Sigmoid colon (tissue), 7 donors: ENCODE measurements around the gene ATF6. TPM values are rescaled to one million over a fixed set of nuclear protein-coding genes. Genes with fewer than 3 reads are reported as not detected.

Source experiments
- DNase-seq: peaks from one replicate; pipeline ENCODE4 v3.0.0-alpha.2; 2019
- H3K27ac ChIP-seq, 4 donors: fragments of 200-600 bp; sonication (generic); one replicate each; pipeline ENCODE4 v1.5.1; 2016 to 2019; ENCODE audit warnings: mild to moderate bottlenecking in 1 of 4
- H3K27me3 ChIP-seq, 3 donors: fragments of 200-600 bp; sonication (generic); one replicate each; pipeline ENCODE4 v1.5.1; 2019; ENCODE audit warnings: mild to moderate bottlenecking in 1 of 3
- H3K36me3 ChIP-seq, 4 donors: fragments of 200-600 bp; sonication (generic); one replicate each; pipeline ENCODE4 v1.5.1; 2016 to 2019
- H3K4me1 ChIP-seq, 4 donors: fragments of 200-600 bp; sonication (generic); one replicate each; pipeline ENCODE4 v1.5.1; 2017 to 2019
- H3K4me3 ChIP-seq, 4 donors: fragments of 200-600 bp; sonication (generic); one replicate each; pipeline ENCODE4 v1.5.1; 2017 to 2019; ENCODE audit warnings: mild to moderate bottlenecking in 2 of 4, moderate library complexity in 1 of 4
- H3K9me3 ChIP-seq, 4 donors: fragments of 200-600 bp in 3 of 4; sonication (generic) in 3 of 4; one replicate each; pipeline versions ENCODE4 v1.5.1 to v1.6.1; 2013 to 2019
- CTCF ChIP-seq, 4 experiments: fragments of 450-650 bp in 3 of 4; fragments of 200-600 bp in 1 of 4; IDR thresholded peaks; one replicate each; pipeline ENCODE4 v1.5.1; 2016 to 2019; ENCODE audit warnings: antibody characterized with exemption in 4 of 4, mild to moderate bottlenecking in 3 of 4, moderate library complexity in 2 of 4
- EP300 ChIP-seq, 4 donors: sonication (generic); formaldehyde crosslinking; IDR thresholded peaks; one replicate each; pipeline ENCODE4 v1.6.1; 2017; ENCODE audit warnings: antibody characterized with exemption in 4 of 4
- POLR2A ChIP-seq, 2 donors: fragments of 450-650 bp; IDR thresholded peaks; one replicate each; pipeline ENCODE4 v1.6.1; 2016; ENCODE audit warnings: antibody characterized with exemption in 2 of 2, mild to moderate bottlenecking in 2 of 2, moderate library complexity in 2 of 2
- POLR2AphosphoS5 ChIP-seq, 4 donors: sonication (generic); formaldehyde crosslinking; IDR thresholded peaks; one replicate each; pipeline ENCODE4 v1.6.1; 2017; ENCODE audit warnings: antibody characterized with exemption in 4 of 4
- WGBS, 2 donors: extraction: QIAGEN DNeasy Blood & Tissue Kit; methylation state at CpG; one replicate each; pipeline ENCODE4 v1.1.7; 2013; 5-methylcytosine and 5-hydroxymethylcytosine counted together
- intact Hi-C: fragments of 100-400 bp; cut with DNase I; formaldehyde crosslinking; loops from one replicate; pipeline ENCODE4 v1.15.1; 2023
- polyA plus RNA-seq, 3 donors: library from polyadenylated mRNA; stranded (reverse); fragments of 200-250 nt; gene quantifications; one replicate each; pipeline ENCODE4 v1.2.3, GENCODE V29; 2013
- total RNA-seq, 4 donors: library from RNA; depleted of rRNA; stranded (reverse); fragments of >200 nt; gene quantifications; one replicate each; pipeline ENCODE4 v1.1.0, GENCODE V29; 2016
- donor health status: healthy with polysubstance abuse.
- donor health status: Bipolar disorder and iron deficiency.
- donor health status: healthy.

Gene ATF6
- total and polyA plus RNA-seq, 7 donors: 2.3 to 28.1 (median 26.3) TPM

GRCh38 chr1:161935264-161935663, 169.1 kb downstream of the ATF6 start:
- no peak for TF ChIP-seq CTCF (IDR thresholded peaks at IDR 0.05)
- WGBS, 2 donors: 95 to 100% methylated on average over 1 of the region's 1 CpG

DNA sequence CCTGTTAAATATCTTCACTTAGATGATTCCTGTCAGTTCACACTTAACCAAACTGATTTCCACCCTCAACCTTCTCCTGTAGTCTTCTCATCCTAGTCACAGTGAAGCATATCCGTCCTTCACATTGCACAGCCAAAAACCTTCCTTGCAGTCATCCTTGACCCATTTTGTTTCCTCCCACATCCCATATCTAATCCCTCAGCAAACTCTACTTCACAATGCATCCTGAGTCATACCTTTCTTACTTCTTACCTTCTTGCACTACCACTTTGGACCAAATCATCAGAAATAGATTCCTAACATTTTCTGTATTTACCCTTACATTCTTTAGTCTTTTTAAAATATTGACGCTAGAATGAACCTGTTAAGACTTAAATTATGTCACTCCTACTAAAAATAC, 170.7 kb downstream of the ATF6 start:
- Histone ChIP-seq H3K27me3 (no peaks in the 10 kb centered on the region), H3K4me1 (no peaks in the 10 kb centered on the region)
- 94 to 96% methylated on average over 2 of the region's 2 CpGs for WGBS, 2 donors

More at GRCh38 chr1:161935264-161935663, 169.1 kb downstream of the ATF6 start:
- intact Hi-C loops: no loop called here
- H3K4me1 ChIP-seq: peaks cover 0 to 6% (median 3%) of the 10 kb centered on the region in 4 donors
- DNase-seq: no peak
- H3K27ac ChIP-seq: no peak overlapping the region
- H3K4me3 ChIP-seq: no peak overlapping the region
- H3K9me3 ChIP-seq: no peaks in the 10 kb centered on the region
- no peaks in the 10 kb centered on the region for H3K27me3 ChIP-seq
- H3K36me3 ChIP-seq: no peaks in the 10 kb centered on the region

DNA sequence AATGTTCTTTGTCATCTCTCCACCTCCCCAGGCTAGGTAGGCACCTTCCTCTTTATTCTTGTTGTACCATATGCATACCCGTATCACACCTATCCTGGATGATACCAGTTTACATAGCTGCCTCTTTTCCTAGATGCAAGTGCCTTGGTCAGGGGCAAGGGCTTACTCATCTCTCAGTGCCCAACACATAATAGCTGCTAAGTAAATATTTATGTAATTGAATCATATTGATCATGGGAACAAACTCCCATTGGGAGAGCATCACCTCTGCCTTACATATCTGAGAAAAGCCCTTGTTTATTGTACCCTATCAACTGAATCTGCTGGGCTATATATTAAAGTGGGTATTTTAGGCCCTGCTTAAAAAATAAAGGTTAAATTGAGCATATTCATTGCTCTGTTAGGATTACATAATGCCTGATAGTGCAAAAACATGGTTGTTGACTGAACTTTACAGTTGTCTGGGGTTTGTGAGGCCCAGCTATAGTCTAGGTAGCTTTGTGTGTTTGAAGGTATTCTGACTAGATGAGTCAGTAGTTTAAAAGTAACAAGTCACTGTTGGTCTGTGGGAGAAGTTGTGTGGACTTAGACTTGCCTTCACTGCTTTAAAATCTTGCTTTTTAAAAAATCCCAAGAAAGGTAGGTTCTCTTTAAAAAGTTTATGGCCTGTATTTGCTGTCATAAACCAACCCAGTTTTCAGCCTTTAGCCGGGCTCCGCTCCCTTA, 174.9 kb downstream of the ATF6 start:
- H3K9me3 ChIP-seq: no peaks in the 10 kb centered on the region
- intact Hi-C loops: loop anchor here (5.0 kb wide), 1 partner anchor 134 kb away; no protein-coding TSS in a partner anchor
- H3K36me3 ChIP-seq: peaks cover 0 to 11% (median 0%) of the 10 kb centered on the region in 4 donors
- WGBS, 2 donors: 59 to 68% methylated on average over 3 of the region's 3 CpGs
- no peaks in the 10 kb centered on the region for H3K27me3 ChIP-seq
- H3K27ac ChIP-seq: no peak overlapping the region
- no peak for DNase-seq
- H3K4me3 ChIP-seq: no peak overlapping the region
- peaks cover 0 to 4% (median 0%) of the 10 kb centered on the region in 4 donors for H3K4me1 ChIP-seq
- no peak for TF ChIP-seq POLR2A (IDR thresholded peaks at IDR 0.05)
- no peak for TF ChIP-seq CTCF (IDR thresholded peaks at IDR 0.05)
- TF ChIP-seq POLR2AphosphoS5 (IDR thresholded peaks at IDR 0.05): no peak
- no peak for TF ChIP-seq EP300 (IDR thresholded peaks at IDR 0.05)

More for the DNA sequence above, 170.7 kb downstream of the ATF6 start:
- intact Hi-C loops: no loop called here
- TF ChIP-seq POLR2AphosphoS5 (IDR thresholded peaks at IDR 0.05): no peak
- no peak for TF ChIP-seq CTCF (IDR thresholded peaks at IDR 0.05)
- TF ChIP-seq POLR2A (IDR thresholded peaks at IDR 0.05): no peak
- no peak for TF ChIP-seq EP300 (IDR thresholded peaks at IDR 0.05)
- Histone ChIP-seq H3K36me3 (no peaks in the 10 kb centered on the region), H3K4me3 (no peak overlapping the region), H3K27ac (no peak overlapping the region), H3K9me3 (no peaks in the 10 kb centered on the region)
- no peak for DNase-seq

GRCh38 chr1:161941726-161942436, 175.8 kb downstream of the ATF6 start:
- Histone ChIP-seq H3K9me3 (no peaks in the 10 kb centered on the region), H3K4me3 (no peak overlapping the region), H3K4me1 (peaks cover 0 to 4% (median 0%) of the 10 kb centered on the region in 4 donors), H3K36me3 (peaks cover 0 to 11% (median 0%) of the 10 kb centered on the region in 4 donors), H3K27me3 (no peaks in the 10 kb centered on the region), H3K27ac (no peak overlapping the region)
- 89 to 91% methylated on average over 8 of the region's 8 CpGs for WGBS, 2 donors
- no peak for DNase-seq
- TF ChIP-seq POLR2AphosphoS5 (IDR thresholded peaks at IDR 0.05): no peak
- TF ChIP-seq POLR2A (IDR thresholded peaks at IDR 0.05): no peak
- TF ChIP-seq EP300 (IDR thresholded peaks at IDR 0.05): no peak
- TF ChIP-seq CTCF (IDR thresholded peaks at IDR 0.05): no peak
- intact Hi-C loops: loop anchor here (5.0 kb wide), 1 partner anchor 135 kb away; no protein-coding TSS in a partner anchor
